GM21381 (cell line): ENCODE results near the gene VAV2.

Experiments used
- ATAC-seq: cut with Tn5 transposase; IDR thresholded peaks from one replicate; pipeline ENCODE4 v1.9.1; 2021; ENCODE audit warnings: mild to moderate bottlenecking, moderate library complexity; ENCODE audit not compliant: unreplicated experiment

Gene VAV2

GRCh38 chr9:133791735-133792649, 200.1 kb downstream of the VAV2 start:
- no peak for ATAC-seq

GRCh38 chr9:133791069-133791468, 201.1 kb downstream of the VAV2 start:
- ATAC-seq = no peak

- ATAC-seq = no peak
These were observed 202.3 kb downstream of the VAV2 start for GRCh38 chr9:133789778-133790177.

GRCh38 chr9:133788819-133789717, 203.1 kb downstream of the VAV2 start:
- no peak for ATAC-seq

- ATAC-seq = no peak
These were observed 203.9 kb downstream of the VAV2 start for GRCh38 chr9:133788045-133788818.

GRCh38 chr9:133787754-133788025, 204.4 kb downstream of the VAV2 start:
- ATAC-seq = peak; percentile 49

GRCh38 chr9:133786907-133787753, 205.0 kb downstream of the VAV2 start:
- no peak for ATAC-seq

GRCh38 chr9:133786371-133786753, 205.8 kb downstream of the VAV2 start:
- ATAC-seq = peak; percentile 53

- ATAC-seq = no peak
These were observed 206.3 kb downstream of the VAV2 start for GRCh38 chr9:133785753-133786370.

GRCh38 chr9:133784731-133785561, 207.2 kb downstream of the VAV2 start:
- no peak for ATAC-seq

- ATAC-seq = no peak
These were observed 208.8 kb downstream of the VAV2 start for GRCh38 chr9:133783331-133783731.

- ATAC-seq = no peak
These were observed 209.7 kb downstream of the VAV2 start for GRCh38 chr9:133782157-133783130.

- ATAC-seq = no peak
These were observed 210.3 kb downstream of the VAV2 start for GRCh38 chr9:133781828-133782135.

GRCh38 chr9:133780962-133781827, 210.9 kb downstream of the VAV2 start:
- no peak for ATAC-seq

- ATAC-seq = no peak
These were observed 211.6 kb downstream of the VAV2 start for GRCh38 chr9:133780404-133780945.

GRCh38 chr9:133779516-133780403, 212.4 kb downstream of the VAV2 start:
- ATAC-seq = no peak
